K562 (cell line): ENCODE measurements around the gene NXPH4.

Experiments
- GABPA ChIP-seq: fragments of 200-800 bp; sonication (Bioruptor generic); conservative IDR thresholded peaks from 2 replicates; pipeline ENCODE4 v1.6.1; 2016; ENCODE audit warnings: low read depth, missing genetic modification characterization, missing compliant biosample characterization
- KDM4B ChIP-seq, 2 experiments: fragments of 450-650 bp in 1 of 2; sonication (generic) in 1 of 2; IDR thresholded peaks; 2 replicates each; pipeline ENCODE4 v1.6.1; 2016 to 2017; ENCODE audit warnings: borderline replicate concordance in 2 of 2, antibody characterized with exemption in 1 of 2, low read depth in 1 of 2, mild to moderate bottlenecking in 1 of 2
- RAD21 ChIP-seq, 2 experiments: fragments of 250-450 bp in 1 of 2; fragments of 450-650 bp in 1 of 2; sonication (Bioruptor Pico) in 1 of 2; formaldehyde crosslinking in 1 of 2; IDR thresholded peaks in 1 of 2; conservative IDR thresholded peaks in 1 of 2; 2 replicates each; pipeline versions ENCODE4 v1.4.0 to v1.8.0; 2020 to 2022; ENCODE audit warnings: mild to moderate bottlenecking in 2 of 2, moderate library complexity in 1 of 2
- TF ChIP-seq, protein P1 (sequence below), 3 experiments: IDR thresholded peaks in 2 of 3; conservative IDR thresholded peaks in 1 of 3; 2 replicates each; pipeline ENCODE4 v1.5.1; 2011 to 2012; ENCODE audit warnings: low read length in 3 of 3, mild to moderate bottlenecking in 3 of 3, control low read depth in 2 of 3, improper control_type of control experiment in 1 of 3, inconsistent platforms in 1 of 3, low read depth in 1 of 3, mixed read lengths in 1 of 3, moderate library complexity in 1 of 3; ENCODE audit not compliant: insufficient read depth in 2 of 3

DNA sequence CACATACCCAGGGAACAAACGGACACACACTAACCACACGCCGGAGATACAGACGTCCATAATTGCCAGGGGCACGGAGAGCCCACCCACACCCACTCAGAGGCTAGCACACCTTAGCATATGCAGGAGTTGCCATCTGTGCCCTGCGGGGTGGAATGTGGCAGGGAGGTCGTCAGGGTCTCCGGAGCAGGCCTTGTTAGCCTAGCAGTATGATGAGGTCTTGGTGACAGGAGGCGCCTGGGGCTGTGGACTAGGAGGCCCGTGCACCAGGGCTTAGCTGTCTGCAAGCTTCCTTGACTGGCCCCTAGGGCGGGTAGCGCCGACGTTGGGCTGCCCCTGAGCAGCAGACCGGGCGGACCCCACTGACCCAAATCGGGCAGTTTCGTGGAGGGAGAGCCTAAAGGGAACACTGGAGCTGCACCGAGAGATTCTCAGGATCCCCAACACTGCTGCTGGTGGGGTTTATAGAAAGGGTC is 24.4 kb downstream of the NXPH4 start:
- TF ChIP-seq RAD21 (CRISPR knock-in tag; conservative IDR thresholded peaks at IDR 0.05 in 1 of 2, IDR thresholded peaks at IDR 0.05 in 1 of 2) (no peak), KDM4B (IDR thresholded peaks at IDR 0.05; ENCODE audit: borderline replicate concordance in 2 of 2, low read depth in 1 of 2) (no peak), GABPA (tag) (no peak)
- TF ChIP-seq, protein P1, sequence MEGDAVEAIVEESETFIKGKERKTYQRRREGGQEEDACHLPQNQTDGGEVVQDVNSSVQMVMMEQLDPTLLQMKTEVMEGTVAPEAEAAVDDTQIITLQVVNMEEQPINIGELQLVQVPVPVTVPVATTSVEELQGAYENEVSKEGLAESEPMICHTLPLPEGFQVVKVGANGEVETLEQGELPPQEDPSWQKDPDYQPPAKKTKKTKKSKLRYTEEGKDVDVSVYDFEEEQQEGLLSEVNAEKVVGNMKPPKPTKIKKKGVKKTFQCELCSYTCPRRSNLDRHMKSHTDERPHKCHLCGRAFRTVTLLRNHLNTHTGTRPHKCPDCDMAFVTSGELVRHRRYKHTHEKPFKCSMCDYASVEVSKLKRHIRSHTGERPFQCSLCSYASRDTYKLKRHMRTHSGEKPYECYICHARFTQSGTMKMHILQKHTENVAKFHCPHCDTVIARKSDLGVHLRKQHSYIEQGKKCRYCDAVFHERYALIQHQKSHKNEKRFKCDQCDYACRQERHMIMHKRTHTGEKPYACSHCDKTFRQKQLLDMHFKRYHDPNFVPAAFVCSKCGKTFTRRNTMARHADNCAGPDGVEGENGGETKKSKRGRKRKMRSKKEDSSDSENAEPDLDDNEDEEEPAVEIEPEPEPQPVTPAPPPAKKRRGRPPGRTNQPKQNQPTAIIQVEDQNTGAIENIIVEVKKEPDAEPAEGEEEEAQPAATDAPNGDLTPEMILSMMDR (IDR thresholded peaks at IDR 0.05 in 2 of 3, conservative IDR thresholded peaks at IDR 0.05 in 1 of 3; ENCODE audit: insufficient read depth in 2 of 3, low read depth in 1 of 3, low read length in 3 of 3), result 0 out of 6 replicates have a peak, but pooled peaks of 1 of the 3 experiments have one; percentile 2
